Smooth muscle cell (in vitro differentiated cells): ENCODE results near the gene POLR2E. TPM values are rescaled to one million over a fixed set of nuclear protein-coding genes. Genes with fewer than 3 reads are reported as not detected.
A peak's percentile ranks its signal among the peaks of the same experiment; 100 is the strongest.

Experiments used
- DNase-seq: peaks from one replicate; lab custom pipeline; 2025; ENCODE audit not compliant: unreplicated experiment; lab: John Stamatoyannopoulos, UW
- H2AFZ ChIP-seq: fragments of 200-600 bp; sonication (generic); 2 replicates; pipeline ENCODE4 v1.6.0; 2016; ENCODE audit warnings: antibody characterized with exemption, low read depth, mild to moderate bottlenecking
- H3F3A ChIP-seq: fragments of 200-600 bp; sonication (generic); 2 replicates; pipeline ENCODE4 v1.6.0; 2017; ENCODE audit warnings: antibody characterized with exemption, low read depth
- H3K27ac ChIP-seq: fragments of 200-600 bp; sonication (generic); 2 replicates; pipeline ENCODE4 v1.5.1; 2016; ENCODE audit warnings: low read depth, mild to moderate bottlenecking
- H3K27me3 ChIP-seq: fragments of 200-600 bp; sonication (generic); 2 replicates; pipeline ENCODE4 v1.6.1; 2016; ENCODE audit warnings: low read depth, mild to moderate bottlenecking
- H3K36me3 ChIP-seq: fragments of 200-600 bp; sonication (generic); 2 replicates; pipeline ENCODE4 v1.5.1; 2016; ENCODE audit warnings: low read depth
- H3K4me1 ChIP-seq: fragments of 200-600 bp; sonication (generic); 2 replicates; pipeline ENCODE4 v1.5.1; 2016; ENCODE audit warnings: low read depth
- H3K4me2 ChIP-seq: fragments of 200-600 bp; sonication (generic); 2 replicates; pipeline ENCODE4 v1.6.0; 2016; ENCODE audit warnings: mild to moderate bottlenecking
- H3K4me3 ChIP-seq: fragments of 200-600 bp; sonication (generic); 2 replicates; pipeline ENCODE4 v1.5.1; 2016; ENCODE audit warnings: mild to moderate bottlenecking
- H3K79me2 ChIP-seq: fragments of 200-600 bp; sonication (generic); 2 replicates; pipeline ENCODE4 v1.6.0; 2016; ENCODE audit warnings: low read depth, mild to moderate bottlenecking
- H3K9ac ChIP-seq: fragments of 200-600 bp; sonication (generic); 2 replicates; pipeline ENCODE4 v1.6.0; 2016; ENCODE audit warnings: low read depth
- H3K9me3 ChIP-seq: fragments of 200-600 bp; sonication (generic); replicated peaks from 2 replicates; pipeline ENCODE4 v1.5.1; 2016; ENCODE audit warnings: low read depth
- H4K20me1 ChIP-seq: fragments of 200-600 bp; sonication (generic); 2 replicates; pipeline ENCODE4 v1.6.0; 2016; ENCODE audit warnings: low read depth
- WGBS: methylation state at CpG from one replicate; pipeline ENCODE4 v1.1.7; 2016; ENCODE audit warnings: low lambda C conversion rate; 5-methylcytosine and 5-hydroxymethylcytosine counted together
- polyA plus RNA-seq: library from polyadenylated mRNA; unstranded; fragments of >200 nt; fragmentation: Nextera tagmentation; extraction: Ambion mirVana; gene quantifications from 2 replicates; pipeline ENCODE4 v1.2.1, GENCODE V29; 2016
- total RNA-seq: library from RNA; depleted of rRNA; stranded (reverse); fragments of >200 nt; gene quantifications from 2 replicates; pipeline ENCODE4 v1.2.3, GENCODE V29; 2014
- TF ChIP-seq, protein P1 (sequence below): fragments of 200-600 bp; sonication (generic); IDR thresholded peaks from 2 replicates; pipeline ENCODE4 v1.5.1; 2017; ENCODE audit warnings: borderline replicate concordance, mild to moderate bottlenecking, antibody characterized with exemption; ENCODE audit not compliant: insufficient read depth, poor library complexity, severe bottlenecking

The POLR2E gene
- total and polyA plus RNA-seq, 2 experiments from 2014 or later: 114 to 235 TPM

DNA sequence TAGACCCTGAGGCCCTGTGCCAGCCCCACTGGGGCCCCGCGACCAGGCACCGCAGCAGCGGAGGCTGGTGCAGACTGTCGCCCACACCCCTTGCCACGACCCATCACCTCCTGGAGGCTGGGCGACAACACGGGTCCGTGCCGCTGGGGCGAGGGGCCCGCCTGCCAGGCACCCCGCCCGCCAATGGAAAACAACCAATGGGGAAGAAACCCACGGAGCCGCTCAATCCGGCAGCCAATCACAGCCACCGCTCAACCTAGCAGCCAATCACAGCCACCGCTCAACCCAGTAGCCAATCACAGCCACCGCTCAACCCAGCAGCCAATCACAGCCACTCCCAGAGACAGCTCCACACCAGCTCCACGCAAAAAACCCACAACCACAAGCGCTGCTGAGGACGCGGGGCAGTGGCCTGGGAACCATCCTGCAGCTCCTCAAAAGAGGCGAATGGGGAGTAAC is 38.3 kb upstream of the POLR2E start:
- 93% methylated on average over 23 of the region's 25 CpGs for WGBS
- Histone ChIP-seq H4K20me1 (peaks cover 37% of the 10 kb centered on the region), H3K4me1 (peaks cover 10% of the 10 kb centered on the region), H3K9me3 (no peaks in the 10 kb centered on the region), H3F3A (peaks cover 5% of the 10 kb centered on the region), H3K4me3 (no peak overlapping the region), H2AFZ (no peak overlapping the region), H3K9ac (no peak overlapping the region), H3K27me3 (no peaks in the 10 kb centered on the region), H3K4me2 (no peak overlapping the region), H3K27ac (peak overlapping the region; percentile 93), H3K79me2 (peaks cover 32% of the 10 kb centered on the region), H3K36me3 (no peaks in the 10 kb centered on the region)
- TF ChIP-seq, protein P1, sequence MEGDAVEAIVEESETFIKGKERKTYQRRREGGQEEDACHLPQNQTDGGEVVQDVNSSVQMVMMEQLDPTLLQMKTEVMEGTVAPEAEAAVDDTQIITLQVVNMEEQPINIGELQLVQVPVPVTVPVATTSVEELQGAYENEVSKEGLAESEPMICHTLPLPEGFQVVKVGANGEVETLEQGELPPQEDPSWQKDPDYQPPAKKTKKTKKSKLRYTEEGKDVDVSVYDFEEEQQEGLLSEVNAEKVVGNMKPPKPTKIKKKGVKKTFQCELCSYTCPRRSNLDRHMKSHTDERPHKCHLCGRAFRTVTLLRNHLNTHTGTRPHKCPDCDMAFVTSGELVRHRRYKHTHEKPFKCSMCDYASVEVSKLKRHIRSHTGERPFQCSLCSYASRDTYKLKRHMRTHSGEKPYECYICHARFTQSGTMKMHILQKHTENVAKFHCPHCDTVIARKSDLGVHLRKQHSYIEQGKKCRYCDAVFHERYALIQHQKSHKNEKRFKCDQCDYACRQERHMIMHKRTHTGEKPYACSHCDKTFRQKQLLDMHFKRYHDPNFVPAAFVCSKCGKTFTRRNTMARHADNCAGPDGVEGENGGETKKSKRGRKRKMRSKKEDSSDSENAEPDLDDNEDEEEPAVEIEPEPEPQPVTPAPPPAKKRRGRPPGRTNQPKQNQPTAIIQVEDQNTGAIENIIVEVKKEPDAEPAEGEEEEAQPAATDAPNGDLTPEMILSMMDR: no peak
- no peak for DNase-seq

DNA sequence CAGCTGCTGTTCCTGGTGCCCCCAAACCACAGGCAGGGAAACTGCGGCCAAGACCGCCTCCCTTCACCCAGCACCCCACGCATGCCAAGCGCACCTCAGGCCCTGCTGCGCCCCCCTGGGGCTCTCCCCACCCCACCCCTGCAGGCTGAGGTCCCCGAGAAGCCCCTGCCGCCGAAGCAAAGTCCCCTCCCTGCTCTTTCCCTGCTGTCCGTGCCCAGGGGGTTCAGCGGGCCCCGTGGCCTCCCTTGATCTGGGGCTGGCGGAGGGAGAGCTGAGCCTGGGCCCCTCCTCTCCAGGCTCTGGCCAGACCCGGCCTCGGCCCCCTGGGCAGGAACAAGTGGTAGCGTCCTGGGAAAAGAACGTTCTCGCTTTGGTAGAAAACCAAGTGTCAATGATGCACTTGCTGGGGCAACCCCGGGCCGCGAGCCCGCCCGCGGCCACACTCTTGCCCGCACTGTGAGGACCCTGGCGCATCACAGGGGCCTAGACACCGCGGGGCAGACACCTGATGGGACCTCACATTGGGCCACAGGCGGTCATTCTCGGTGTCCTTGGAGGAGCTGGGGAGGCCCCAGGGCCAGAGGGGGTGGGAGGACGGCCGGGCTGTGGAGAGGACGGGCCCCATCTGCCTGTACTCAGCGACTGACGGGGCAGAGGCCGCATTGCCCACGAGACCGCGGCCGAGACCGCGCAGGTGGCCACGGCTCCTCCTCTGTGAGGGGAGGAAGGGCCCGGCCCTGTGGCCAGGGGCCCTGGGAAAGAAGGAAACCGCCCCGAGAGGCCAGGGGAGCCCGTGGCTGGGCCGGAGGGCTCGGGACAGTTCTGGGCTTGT is 37.6 kb upstream of the POLR2E start:
- Histone ChIP-seq H3K9ac (peak overlapping the region; percentile 51), H3K4me3 (peak overlapping the region; percentile 70), H3F3A (peaks cover 5% of the 10 kb centered on the region), H2AFZ (no peak overlapping the region), H3K36me3 (no peaks in the 10 kb centered on the region), H3K27me3 (no peaks in the 10 kb centered on the region), H3K27ac (peak overlapping the region; percentile 93), H4K20me1 (peaks cover 43% of the 10 kb centered on the region), H3K79me2 (peaks cover 39% of the 10 kb centered on the region), H3K4me1 (peaks cover 10% of the 10 kb centered on the region), H3K4me2 (peak overlapping the region; percentile 97), H3K9me3 (no peaks in the 10 kb centered on the region)
- TF ChIP-seq, protein P1: no peak
- 82% methylated on average over 41 of the region's 48 CpGs for WGBS
- no peak for DNase-seq

DNA sequence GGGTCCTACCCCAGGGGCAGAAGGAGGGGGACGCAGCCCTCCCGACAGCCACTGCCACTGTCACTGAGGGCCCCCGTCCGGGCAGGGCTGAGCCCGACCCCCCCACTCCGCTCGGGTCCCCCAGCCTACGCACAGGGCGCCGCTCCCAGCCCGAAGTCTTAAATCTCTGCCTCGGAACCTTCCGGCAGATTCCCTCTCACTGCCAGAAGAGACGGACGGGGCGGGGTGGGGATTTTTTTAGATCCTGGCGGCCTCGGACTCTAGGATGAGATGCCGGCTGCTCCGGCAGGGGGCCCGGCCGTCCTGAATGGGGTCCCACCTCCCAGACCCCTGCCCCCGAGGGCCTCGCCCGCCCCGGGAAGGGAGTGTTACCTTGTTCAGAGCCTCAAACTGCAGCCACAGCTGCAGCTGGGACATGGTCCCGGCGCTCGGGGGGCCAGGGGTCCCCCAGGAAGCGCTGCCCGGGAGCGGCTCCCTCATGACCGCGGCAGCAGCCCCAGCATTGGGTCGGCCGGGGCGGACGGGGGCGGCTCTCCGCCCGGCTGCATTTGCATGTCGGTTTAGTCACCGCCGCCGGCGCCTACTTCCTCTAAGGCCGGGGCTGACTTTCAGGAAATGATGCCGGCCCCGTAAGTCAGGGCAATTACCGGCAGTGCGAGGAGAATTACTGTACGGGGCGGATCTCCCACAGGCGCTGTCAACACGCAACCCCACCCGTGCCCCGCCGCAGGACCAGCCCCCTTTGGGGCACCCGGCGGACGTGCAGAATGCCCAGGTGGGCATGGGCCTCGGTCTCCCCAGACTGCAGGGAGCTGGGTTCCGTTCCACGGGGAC is 36.8 kb upstream of the POLR2E start:
- H3K79me2 ChIP-seq: peaks cover 46% of the 10 kb centered on the region
- H3K36me3 ChIP-seq: no peaks in the 10 kb centered on the region
- 15% methylated on average over 59 of the region's 64 CpGs for WGBS
- peak overlapping the region; percentile 91 for H3K9ac ChIP-seq
- H3K4me1 ChIP-seq: peaks cover 10% of the 10 kb centered on the region
- no peaks in the 10 kb centered on the region for H3K27me3 ChIP-seq
- peaks cover 5% of the 10 kb centered on the region for H3F3A ChIP-seq
- H3K27ac ChIP-seq: peak overlapping the region; percentile 93
- peak overlapping the region; percentile 70 for H3K4me3 ChIP-seq
- H3K4me2 ChIP-seq: peak overlapping the region; percentile 97
- H3K9me3 ChIP-seq: no peaks in the 10 kb centered on the region
- TF ChIP-seq, protein P1: peak; percentile 20
- peaks cover 50% of the 10 kb centered on the region for H4K20me1 ChIP-seq
- peak; percentile 47 for DNase-seq
- no peak overlapping the region for H2AFZ ChIP-seq
